ENCODE data around the gene SLC43A2.
"Not testable (repeated sequence)": the region's sequence is repeated elsewhere in the genome, so short reads cannot be mapped to it uniquely, and the experiment has no call there.

Gene SLC43A2

DNA sequence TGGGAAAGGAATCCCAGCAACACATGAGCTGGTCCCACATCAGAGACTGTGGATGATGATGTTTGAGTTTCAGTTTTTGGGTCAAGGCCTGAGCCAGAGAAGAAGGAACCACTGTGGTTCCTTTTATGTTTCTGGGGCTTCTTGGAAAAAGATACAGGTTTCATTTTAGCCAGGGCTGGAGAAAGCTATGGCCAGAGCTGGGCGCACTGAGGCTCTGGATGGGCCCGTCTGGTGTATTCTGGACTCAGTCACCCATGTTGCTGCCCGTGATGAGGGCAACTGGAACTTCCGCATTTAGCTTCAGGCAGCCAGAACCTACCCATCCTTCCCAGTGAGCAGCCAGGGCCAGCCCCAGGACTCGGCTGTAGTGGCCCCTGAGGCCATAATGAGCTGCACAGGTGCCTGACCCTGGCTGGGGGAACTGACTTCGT lies 51.0 kb downstream of the SLC43A2 start:
- Histone ChIP-seq H3K9me3 (ENCODE audit: control insufficient read depth in 5 of 5, low read length in 5 of 5) (no peaks in the 10 kb centered on the region), H3K9ac (ENCODE audit: low read length in 5 of 5) (peak overlapping the region; percentile 31 to 80 (median 69)), H3K4me1 (ENCODE audit: control insufficient read depth in 5 of 5, insufficient read depth in 5 of 5, low read length in 5 of 5) (peaks cover 6 to 46% (median 39%) of the 10 kb centered on the region in 5 donors), H3K27me3 (ENCODE audit: control insufficient read depth in 5 of 5, insufficient read depth in 4 of 5, low read length in 5 of 5) (no peaks in the 10 kb centered on the region), H3K36me3 (ENCODE audit: control insufficient read depth in 5 of 5, insufficient read depth in 5 of 5, low read length in 5 of 5) (peaks cover 0 to 21% (median 6%) of the 10 kb centered on the region in 5 donors), H3K27ac (ENCODE audit: low read depth, low read length) (peak overlapping the region; percentile 88), H3K4me3 (ENCODE audit: low read depth in 1 of 5, low read length in 5 of 5) (peak overlapping the region in 2 of 5 donors; percentile 22 to 29)

DNA sequence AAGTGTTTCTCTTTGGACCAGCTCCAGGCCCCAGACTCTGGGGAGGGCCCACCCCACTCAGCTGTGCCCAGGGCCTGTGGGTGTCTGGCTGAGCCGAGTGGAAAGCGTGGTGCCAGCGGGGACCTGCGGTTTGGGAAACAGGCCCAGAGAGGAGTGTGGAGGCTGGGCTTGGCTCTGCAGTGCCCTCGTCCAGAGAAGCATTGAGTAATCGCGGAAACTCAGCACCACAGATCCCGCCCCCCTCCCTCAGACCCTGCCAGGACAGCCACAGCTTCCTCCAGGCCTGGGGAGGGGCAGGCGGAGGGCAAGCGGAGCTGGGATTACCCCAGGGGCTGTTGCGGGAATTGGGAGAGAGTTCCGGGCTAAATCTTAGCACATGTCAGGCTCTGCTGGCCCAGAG lies 51.5 kb downstream of the SLC43A2 start:
- Histone ChIP-seq H3K27ac (ENCODE audit: low read depth, low read length) (peak overlapping the region; percentile 88), H3K36me3 (ENCODE audit: control insufficient read depth in 5 of 5, insufficient read depth in 5 of 5, low read length in 5 of 5) (peaks cover 0 to 17% (median 1%) of the 10 kb centered on the region in 5 donors), H3K27me3 (ENCODE audit: control insufficient read depth in 5 of 5, insufficient read depth in 4 of 5, low read length in 5 of 5) (no peaks in the 10 kb centered on the region), H3K9ac (ENCODE audit: low read length in 5 of 5) (peak overlapping the region in 3 of 5 donors; percentile 69 to 80 (median 73)), H3K4me1 (ENCODE audit: control insufficient read depth in 5 of 5, insufficient read depth in 5 of 5, low read length in 5 of 5) (peaks cover 6 to 48% (median 39%) of the 10 kb centered on the region in 5 donors), H3K4me3 (ENCODE audit: low read depth in 1 of 5, low read length in 5 of 5) (peak overlapping the region in 2 of 5 donors; percentile 22 to 29), H3K9me3 (ENCODE audit: control insufficient read depth in 5 of 5, low read length in 5 of 5) (no peaks in the 10 kb centered on the region)

DNA sequence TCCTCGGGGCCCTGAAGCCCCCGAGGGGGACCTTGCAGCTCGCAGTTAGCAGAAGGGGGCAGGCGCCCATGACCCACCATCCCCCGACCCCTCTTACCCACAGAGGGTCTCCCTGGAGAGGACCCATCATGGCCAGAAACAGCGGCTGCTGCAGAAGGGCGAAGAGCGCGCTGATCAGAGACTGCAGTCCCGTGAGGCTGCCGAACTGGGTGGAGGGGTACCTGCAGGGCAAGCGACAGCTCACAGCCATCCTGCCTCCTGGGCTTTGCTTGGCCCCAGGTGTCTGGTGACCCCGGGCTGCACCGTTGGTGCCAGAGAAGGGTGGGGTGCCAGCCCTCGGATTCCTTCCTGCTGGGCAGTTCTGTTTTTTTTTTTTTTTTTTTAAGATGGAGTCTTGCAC lies 52.1 kb downstream of the SLC43A2 start:
- Histone ChIP-seq H3K9ac (ENCODE audit: low read length in 5 of 5) (no peak overlapping the region), H3K4me1 (ENCODE audit: control insufficient read depth in 5 of 5, insufficient read depth in 5 of 5, low read length in 5 of 5) (peaks cover 6 to 48% (median 39%) of the 10 kb centered on the region in 5 donors), H3K27ac (ENCODE audit: low read depth, low read length) (peak overlapping the region; percentile 88), H3K4me3 (ENCODE audit: low read depth in 1 of 5, low read length in 5 of 5) (no peak overlapping the region), H3K36me3 (ENCODE audit: control insufficient read depth in 5 of 5, insufficient read depth in 5 of 5, low read length in 5 of 5) (peaks cover 0 to 13% (median 0%) of the 10 kb centered on the region in 5 donors), H3K27me3 (ENCODE audit: control insufficient read depth in 5 of 5, insufficient read depth in 4 of 5, low read length in 5 of 5) (no peaks in the 10 kb centered on the region), H3K9me3 (ENCODE audit: control insufficient read depth in 5 of 5, low read length in 5 of 5) (no peaks in the 10 kb centered on the region)

DNA sequence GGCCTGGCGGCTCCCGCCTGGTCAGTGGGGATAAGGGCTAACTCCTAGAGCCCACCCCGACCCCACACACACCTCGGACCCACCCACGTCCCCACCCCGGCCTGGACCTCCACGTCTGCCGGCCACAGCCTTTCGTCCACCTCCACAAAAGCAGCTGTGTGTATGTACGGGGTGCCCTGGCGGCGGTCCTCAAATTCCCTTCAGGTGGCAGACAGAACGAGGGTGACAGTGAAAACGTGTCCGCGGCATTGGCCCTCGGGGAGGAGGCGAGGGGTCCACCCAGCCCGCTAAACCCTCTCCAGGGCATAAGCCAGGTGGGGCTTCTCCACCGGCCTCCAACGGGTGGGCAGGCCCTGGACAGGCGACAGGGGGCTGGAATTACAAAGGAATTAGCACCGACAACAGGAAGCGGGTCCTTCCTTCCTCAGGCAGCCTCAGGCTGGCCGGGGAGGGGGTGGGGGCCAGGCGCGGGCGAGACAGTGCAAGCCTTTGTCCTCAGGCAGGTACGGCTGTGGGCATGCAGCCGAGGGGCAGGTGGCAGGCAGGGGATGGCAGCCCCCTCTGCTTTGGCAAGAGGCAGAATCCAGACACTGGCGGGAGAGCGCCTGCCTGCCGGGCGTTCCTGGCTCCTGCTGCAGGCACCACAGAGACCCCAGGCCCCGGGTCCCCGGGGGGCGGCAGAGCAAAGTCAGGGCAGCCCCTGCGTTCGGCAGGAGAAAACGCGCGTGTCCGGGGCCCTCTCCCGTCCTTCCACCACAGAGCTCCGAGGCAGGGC lies 53.8 kb downstream of the SLC43A2 start:
- peak overlapping the region in 1 of 5 donors; percentile 59 for H3K9ac ChIP-seq (ENCODE audit: low read length in 5 of 5)
- H3K4me1 ChIP-seq (ENCODE audit: control insufficient read depth in 5 of 5, insufficient read depth in 5 of 5, low read length in 5 of 5) = peaks cover 6 to 45% (median 39%) of the 10 kb centered on the region in 5 donors
- no peaks in the 10 kb centered on the region for H3K9me3 ChIP-seq (ENCODE audit: control insufficient read depth in 5 of 5, low read length in 5 of 5)

DNA sequence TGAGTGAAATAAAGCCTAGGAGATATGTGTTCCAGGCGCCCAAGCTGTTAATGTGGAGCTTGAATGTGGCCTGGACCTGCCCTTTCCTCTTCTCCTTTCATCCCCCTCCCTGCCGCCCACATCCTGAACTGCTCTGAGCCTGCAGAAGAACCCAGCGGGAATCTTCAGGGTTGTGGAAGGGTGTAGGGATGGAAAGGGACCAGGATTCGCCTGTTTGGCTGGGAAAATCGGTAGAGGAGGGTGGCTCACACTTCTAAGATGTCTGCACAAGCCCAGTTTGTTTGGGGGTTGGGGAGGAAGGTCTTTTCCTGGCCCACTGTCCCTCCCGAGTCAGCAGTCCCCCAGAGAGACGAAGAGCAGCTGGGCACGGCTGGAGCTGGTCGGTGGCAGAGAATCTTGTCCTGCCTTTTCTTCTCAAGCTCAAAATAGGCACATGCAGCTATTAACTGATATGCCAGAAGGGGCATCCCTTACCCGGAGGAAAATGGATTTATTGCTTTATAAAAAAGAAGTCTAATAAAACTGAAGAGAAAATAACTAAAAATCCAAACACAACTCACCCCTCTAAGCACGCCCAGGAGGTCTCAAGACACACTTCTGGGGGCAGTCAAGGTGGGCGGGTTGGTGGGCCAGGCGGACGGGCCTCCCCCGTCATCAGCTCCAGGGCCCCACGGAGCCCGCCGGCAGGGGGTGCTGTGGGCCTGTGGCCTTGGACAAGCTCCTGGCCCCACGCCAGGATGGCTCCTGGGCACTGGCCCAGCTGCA lies 54.5 kb downstream of the SLC43A2 start:
- H3K36me3 ChIP-seq (ENCODE audit: control insufficient read depth in 5 of 5, insufficient read depth in 5 of 5, low read length in 5 of 5) = no peaks in the 10 kb centered on the region
- peak overlapping the region in 1 of 5 donors; percentile 41 for H3K9ac ChIP-seq (ENCODE audit: low read length in 5 of 5)
- peaks cover 6 to 45% (median 39%) of the 10 kb centered on the region in 5 donors for H3K4me1 ChIP-seq (ENCODE audit: control insufficient read depth in 5 of 5, insufficient read depth in 5 of 5, low read length in 5 of 5)
- no peak overlapping the region for H3K4me3 ChIP-seq (ENCODE audit: low read depth in 1 of 5, low read length in 5 of 5)
- no peaks in the 10 kb centered on the region for H3K27me3 ChIP-seq (ENCODE audit: control insufficient read depth in 5 of 5, insufficient read depth in 4 of 5, low read length in 5 of 5)
- peak overlapping the region; percentile 54 for H3K27ac ChIP-seq (ENCODE audit: low read depth, low read length)
- no peaks in the 10 kb centered on the region for H3K9me3 ChIP-seq (ENCODE audit: control insufficient read depth in 5 of 5, low read length in 5 of 5)

More for the DNA sequence above, 53.8 kb downstream of the SLC43A2 start:
- Histone ChIP-seq H3K27ac (ENCODE audit: low read depth, low read length) (peak overlapping the region; percentile 46), H3K36me3 (ENCODE audit: control insufficient read depth in 5 of 5, insufficient read depth in 5 of 5, low read length in 5 of 5) (no peaks in the 10 kb centered on the region), H3K4me3 (ENCODE audit: low read depth in 1 of 5, low read length in 5 of 5) (no peak overlapping the region), H3K27me3 (ENCODE audit: control insufficient read depth in 5 of 5, insufficient read depth in 4 of 5, low read length in 5 of 5) (no peaks in the 10 kb centered on the region)

DNA sequence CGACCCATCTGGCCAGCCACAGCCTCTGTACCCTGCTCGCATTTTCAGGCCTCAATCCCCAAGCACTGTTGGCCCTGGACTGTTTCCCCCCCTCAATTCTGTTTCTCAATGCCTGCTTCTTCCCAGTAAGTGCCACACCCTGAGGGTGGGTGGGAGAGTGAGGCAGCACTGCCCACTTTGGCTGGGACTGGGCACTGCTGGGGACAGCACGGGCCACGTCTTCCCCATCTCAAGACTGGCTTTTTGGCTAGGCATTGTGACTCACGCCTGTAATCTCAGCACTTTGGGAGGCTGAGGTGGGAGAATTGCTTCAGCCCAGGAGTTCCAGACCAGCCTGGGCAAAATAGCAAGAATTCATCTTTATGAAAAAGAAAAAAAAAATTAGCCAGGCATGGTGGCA lies 56.0 kb downstream of the SLC43A2 start:
- not testable (repeated sequence) for H3K9me3 ChIP-seq (ENCODE audit: control insufficient read depth in 5 of 5, low read length in 5 of 5); H3K4me3 ChIP-seq (ENCODE audit: low read depth in 1 of 5, low read length in 5 of 5); H3K27me3 ChIP-seq (ENCODE audit: control insufficient read depth in 5 of 5, insufficient read depth in 4 of 5, low read length in 5 of 5); H3K36me3 ChIP-seq (ENCODE audit: control insufficient read depth in 5 of 5, insufficient read depth in 5 of 5, low read length in 5 of 5); H3K9ac ChIP-seq (ENCODE audit: low read length in 5 of 5); H3K27ac ChIP-seq (ENCODE audit: low read depth, low read length)
- H3K4me1 ChIP-seq (ENCODE audit: control insufficient read depth in 5 of 5, insufficient read depth in 5 of 5, low read length in 5 of 5) = peaks cover 3 to 36% (median 31%) of the 10 kb centered on the region in 5 donors

DNA sequence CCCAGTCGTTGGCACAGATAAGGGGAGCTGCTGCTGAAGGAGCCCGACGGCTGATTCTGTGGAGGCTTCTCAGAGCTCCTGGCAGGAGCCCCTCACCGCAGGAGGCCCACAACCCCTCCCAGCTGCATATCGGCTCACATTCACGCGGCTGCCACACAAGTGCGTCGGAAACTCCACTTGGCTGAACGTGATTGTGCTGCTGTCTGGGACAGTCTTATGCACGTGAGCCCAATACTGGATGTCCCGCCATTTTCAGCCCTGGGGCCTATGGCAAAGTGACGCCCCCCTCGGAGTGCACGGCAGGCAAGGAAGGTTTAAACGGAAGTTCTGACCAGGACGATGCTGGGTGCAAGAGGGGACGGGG lies 57.3 kb downstream of the SLC43A2 start:
- no peaks in the 10 kb centered on the region for H3K27me3 ChIP-seq (ENCODE audit: control insufficient read depth in 5 of 5, insufficient read depth in 4 of 5, low read length in 5 of 5)
- no peak overlapping the region for H3K9ac ChIP-seq (ENCODE audit: low read length in 5 of 5)
- no peaks in the 10 kb centered on the region for H3K9me3 ChIP-seq (ENCODE audit: control insufficient read depth in 5 of 5, low read length in 5 of 5)
- no peaks in the 10 kb centered on the region for H3K36me3 ChIP-seq (ENCODE audit: control insufficient read depth in 5 of 5, insufficient read depth in 5 of 5, low read length in 5 of 5)
- no peak overlapping the region for H3K4me3 ChIP-seq (ENCODE audit: low read depth in 1 of 5, low read length in 5 of 5)
- peaks cover 0 to 32% (median 27%) of the 10 kb centered on the region in 5 donors for H3K4me1 ChIP-seq (ENCODE audit: control insufficient read depth in 5 of 5, insufficient read depth in 5 of 5, low read length in 5 of 5)
- H3K27ac ChIP-seq (ENCODE audit: low read depth, low read length) = no peak overlapping the region

DNA sequence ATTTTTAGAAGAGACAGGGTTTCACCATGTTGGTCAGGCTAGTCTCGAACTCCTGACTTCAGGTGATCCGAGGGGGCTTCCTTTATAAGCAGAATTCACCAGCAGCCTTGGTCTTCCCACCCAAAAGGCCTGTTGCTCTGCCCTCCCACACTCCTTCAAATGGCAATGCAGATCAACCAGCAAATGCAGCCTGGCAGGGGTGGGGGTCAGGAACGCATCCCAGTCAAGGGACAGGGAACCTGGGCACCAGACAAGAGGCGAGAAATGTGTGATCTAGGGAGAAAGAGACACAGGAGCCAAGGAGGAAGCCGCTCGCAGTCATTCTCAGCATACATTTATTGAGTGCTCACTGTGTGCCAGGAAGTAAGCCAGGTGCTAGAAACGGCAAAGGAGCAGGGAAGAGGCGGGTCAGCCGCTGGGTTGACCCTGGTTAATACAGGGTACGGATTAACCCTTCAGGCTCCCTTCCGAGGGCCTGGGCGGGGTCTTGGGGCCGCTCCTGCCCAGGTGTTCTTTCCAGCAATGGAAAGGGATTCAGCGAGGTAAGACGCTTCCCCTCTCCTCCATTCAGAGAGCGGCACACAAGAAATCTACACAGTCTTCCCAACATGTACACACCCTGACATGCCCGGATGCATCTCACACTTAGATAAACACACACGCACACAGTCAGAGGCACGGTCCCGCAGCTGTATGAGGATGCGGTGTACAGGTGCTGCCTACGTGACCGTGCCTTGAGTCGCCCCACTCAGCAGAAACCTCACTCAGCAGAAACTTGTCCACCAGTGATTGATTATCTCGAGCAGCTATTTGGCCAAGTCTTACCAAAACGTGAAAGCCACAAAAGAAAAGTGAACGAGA lies 59.5 kb downstream of the SLC43A2 start:
- peaks cover 0 to 17% (median 9%) of the 10 kb centered on the region in 5 donors for H3K4me1 ChIP-seq (ENCODE audit: control insufficient read depth in 5 of 5, insufficient read depth in 5 of 5, low read length in 5 of 5)
- no peak overlapping the region for H3K4me3 ChIP-seq (ENCODE audit: low read depth in 1 of 5, low read length in 5 of 5)
- no peak overlapping the region for H3K9ac ChIP-seq (ENCODE audit: low read length in 5 of 5)
- H3K27me3 ChIP-seq (ENCODE audit: control insufficient read depth in 5 of 5, insufficient read depth in 4 of 5, low read length in 5 of 5) = no peaks in the 10 kb centered on the region
- no peaks in the 10 kb centered on the region for H3K36me3 ChIP-seq (ENCODE audit: control insufficient read depth in 5 of 5, insufficient read depth in 5 of 5, low read length in 5 of 5)
- no peak overlapping the region for H3K27ac ChIP-seq (ENCODE audit: low read depth, low read length)
- H3K9me3 ChIP-seq (ENCODE audit: control insufficient read depth in 5 of 5, low read length in 5 of 5) = no peaks in the 10 kb centered on the region

DNA sequence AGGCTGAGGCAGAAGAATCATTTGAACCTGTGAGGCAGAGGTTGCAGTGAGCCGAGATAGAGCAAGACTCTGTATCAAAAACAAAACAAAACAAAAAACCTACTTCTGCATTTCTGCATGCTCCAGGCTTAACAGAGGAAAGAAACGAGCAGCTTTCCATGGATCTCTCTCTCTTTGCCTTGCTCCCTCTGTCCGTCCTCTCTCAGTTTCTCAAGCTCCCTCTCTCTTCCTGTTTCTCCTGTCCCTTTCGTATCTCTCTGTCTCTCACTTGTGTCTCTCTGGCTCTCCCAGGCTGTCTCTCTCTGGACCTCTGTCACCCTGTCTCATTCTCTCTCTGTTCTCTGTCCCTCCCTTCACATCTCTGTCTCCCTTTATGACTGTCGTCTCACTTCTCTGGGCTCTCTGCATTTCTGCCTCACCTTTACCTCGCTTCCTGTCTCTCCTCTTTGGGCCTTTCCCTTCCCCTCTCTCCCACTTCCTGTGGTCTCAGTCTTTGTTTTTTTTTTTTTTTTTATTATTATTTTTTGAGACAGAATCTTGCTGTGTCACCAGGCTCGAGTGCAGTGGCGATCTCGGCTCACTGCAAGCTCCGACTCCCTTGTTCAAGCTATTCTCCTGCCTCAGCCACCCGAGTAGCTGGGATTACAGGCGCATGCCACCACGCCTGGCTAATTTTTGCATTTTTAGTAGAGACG lies 62.0 kb downstream of the SLC43A2 start:
- Histone ChIP-seq H3K27ac (ENCODE audit: low read depth, low read length) (no peak overlapping the region), H3K9me3 (ENCODE audit: control insufficient read depth in 5 of 5, low read length in 5 of 5) (no peaks in the 10 kb centered on the region), H3K4me1 (ENCODE audit: control insufficient read depth in 5 of 5, insufficient read depth in 5 of 5, low read length in 5 of 5) (peaks cover 0 to 19% (median 11%) of the 10 kb centered on the region in 5 donors), H3K9ac (ENCODE audit: low read length in 5 of 5) (no peak overlapping the region), H3K27me3 (ENCODE audit: control insufficient read depth in 5 of 5, insufficient read depth in 4 of 5, low read length in 5 of 5) (no peaks in the 10 kb centered on the region), H3K36me3 (ENCODE audit: control insufficient read depth in 5 of 5, insufficient read depth in 5 of 5, low read length in 5 of 5) (no peaks in the 10 kb centered on the region), H3K4me3 (ENCODE audit: low read depth in 1 of 5, low read length in 5 of 5) (peak overlapping the region in 1 of 5 donors; percentile 13)

Measured in subcutaneous abdominal adipose tissue (tissue), 5 donors.